Measurements from ENCODE around the gene TEX261.

TEX261 gene

GRCh38 chr2:70946832-70947442 lies 47.7 kb downstream of the TEX261 start:
- in situ Hi-C loops (cut with MboI; ENCODE audit: low pct_unique_long_range_greater_than_20kb, low sequenced_read_pairs, unreplicated experiment) = no loop called here
- DNase-seq (ENCODE audit: low spot score) = peak; percentile 62
- peak; percentile 83 for TF ChIP-seq CTCF (IDR thresholded peaks at IDR 0.05; ENCODE audit: extremely low read depth, insufficient read depth, missing control alignments)

- DNase-seq (ENCODE audit: low spot score) = no peak
- in situ Hi-C loops (cut with MboI; ENCODE audit: low pct_unique_long_range_greater_than_20kb, low sequenced_read_pairs, unreplicated experiment) = no loop called here
- no peak for TF ChIP-seq CTCF (IDR thresholded peaks at IDR 0.05; ENCODE audit: extremely low read depth, insufficient read depth, missing control alignments)
Measured at GRCh38 chr2:70944111-70944690, 50.5 kb downstream of the TEX261 start.

- in situ Hi-C loops (cut with MboI; ENCODE audit: low pct_unique_long_range_greater_than_20kb, low sequenced_read_pairs, unreplicated experiment) = no loop called here
- no peak for DNase-seq (ENCODE audit: low spot score)
- TF ChIP-seq CTCF (IDR thresholded peaks at IDR 0.05; ENCODE audit: extremely low read depth, insufficient read depth, missing control alignments) = no peak
Measured at GRCh38 chr2:70943205-70943871, 51.3 kb downstream of the TEX261 start.

- TF ChIP-seq CTCF (IDR thresholded peaks at IDR 0.05; ENCODE audit: extremely low read depth, insufficient read depth, missing control alignments) = no peak
- DNase-seq (ENCODE audit: low spot score) = no peak
- in situ Hi-C loops (cut with MboI; ENCODE audit: low pct_unique_long_range_greater_than_20kb, low sequenced_read_pairs, unreplicated experiment) = no loop called here
Measured at GRCh38 chr2:70942396-70943204, 52.1 kb downstream of the TEX261 start.

- TF ChIP-seq CTCF (IDR thresholded peaks at IDR 0.05; ENCODE audit: extremely low read depth, insufficient read depth, missing control alignments) = no peak
- in situ Hi-C loops (cut with MboI; ENCODE audit: low pct_unique_long_range_greater_than_20kb, low sequenced_read_pairs, unreplicated experiment) = no loop called here
- DNase-seq (ENCODE audit: low spot score) = no peak
Measured at GRCh38 chr2:70941701-70942100, 53.0 kb downstream of the TEX261 start.

GRCh38 chr2:70941186-70941585 lies 53.5 kb downstream of the TEX261 start:
- no peak for DNase-seq (ENCODE audit: low spot score)
- TF ChIP-seq CTCF (IDR thresholded peaks at IDR 0.05; ENCODE audit: extremely low read depth, insufficient read depth, missing control alignments) = no peak
- in situ Hi-C loops (cut with MboI; ENCODE audit: low pct_unique_long_range_greater_than_20kb, low sequenced_read_pairs, unreplicated experiment) = no loop called here

All from GM13977 (cell line).